GM19099 (cell line): ENCODE data around the gene PKNOX2.

Experiments used
- POLR2A ChIP-seq: IDR thresholded peaks from 3 replicates; pipeline ENCODE4 v1.6.1; 2011; ENCODE audit warnings: low read depth; ENCODE audit not compliant: insufficient read length; ENCODE audit errors: extremely low read depth

Gene PKNOX2

DNA sequence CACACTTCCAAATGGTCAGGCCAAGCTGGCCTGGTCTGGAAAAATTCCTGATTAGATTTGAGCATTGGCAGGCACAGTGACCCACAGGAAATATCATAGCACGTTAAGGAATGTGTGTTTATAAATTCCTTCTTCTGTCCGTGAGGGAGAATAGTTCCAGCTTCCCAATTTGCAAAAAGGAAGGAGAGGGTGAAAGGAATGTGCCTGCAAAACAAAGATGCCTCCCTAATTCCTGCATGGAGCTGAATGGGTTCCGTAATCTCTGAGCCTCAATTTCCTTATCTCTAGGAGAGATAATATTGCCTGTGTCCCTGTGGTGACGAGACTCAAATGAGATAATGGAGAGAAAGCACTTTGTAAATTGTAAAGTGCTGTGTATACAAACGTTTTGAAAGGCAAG, 226.4 kb downstream of the PKNOX2 start:
- no peak for TF ChIP-seq POLR2A

DNA sequence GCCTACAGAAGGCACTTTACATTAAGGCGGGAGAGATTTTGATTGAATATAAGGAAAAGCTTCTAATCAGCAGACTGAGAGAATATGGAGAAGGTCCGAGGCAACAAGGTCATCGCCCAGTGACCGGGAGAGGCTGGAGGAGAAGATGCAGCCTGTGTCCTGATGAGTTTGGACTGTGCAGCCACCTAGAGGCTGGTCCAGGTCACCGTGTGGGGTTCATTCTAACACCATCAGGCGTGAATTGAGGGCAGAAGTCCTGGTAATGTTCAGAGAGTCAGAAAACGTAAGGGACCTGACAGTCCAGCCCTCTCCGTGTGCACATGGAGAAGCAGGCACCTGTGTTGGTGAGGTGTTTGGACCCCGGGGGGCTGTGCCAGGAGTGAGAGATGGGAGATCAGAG, 228.8 kb downstream of the PKNOX2 start:
- TF ChIP-seq POLR2A = no peak

DNA sequence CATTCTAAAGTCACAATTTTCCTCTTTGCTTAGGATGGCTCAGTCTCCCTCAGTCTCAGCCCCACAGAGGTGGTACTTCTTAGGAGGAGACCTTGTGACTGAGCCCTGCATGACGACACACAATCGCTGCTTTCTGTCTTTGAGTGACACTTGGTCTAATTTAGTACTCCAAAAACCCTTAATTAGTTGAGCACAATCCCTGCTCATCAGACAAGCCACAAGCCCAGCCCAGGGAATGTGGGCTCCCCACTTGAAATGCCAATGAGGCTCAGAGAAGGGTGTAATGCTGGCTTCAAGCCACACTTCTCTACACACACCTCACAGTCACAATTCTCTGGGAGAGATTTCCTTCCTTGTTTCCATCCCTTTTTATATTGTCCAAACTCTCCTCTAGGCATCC, 229.7 kb downstream of the PKNOX2 start:
- no peak for TF ChIP-seq POLR2A

DNA sequence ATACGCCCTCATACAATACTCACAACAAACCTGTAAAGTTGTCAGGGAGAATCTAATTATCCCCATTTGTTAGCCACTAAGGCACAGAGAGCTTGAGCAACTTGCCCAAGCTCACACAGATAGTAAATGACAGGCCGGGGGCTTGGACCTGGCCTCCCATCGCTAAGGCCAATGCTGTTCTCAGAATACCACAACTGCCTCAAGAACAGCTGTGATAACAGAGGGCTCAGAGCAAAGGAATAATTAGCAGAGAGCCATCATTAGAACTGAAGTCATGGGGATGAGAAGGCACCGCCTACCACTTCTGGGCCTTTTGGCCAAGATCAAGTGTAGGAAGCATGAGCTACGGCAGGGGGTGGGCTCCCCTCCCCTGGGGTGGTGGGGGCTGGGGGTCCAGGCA, 232.9 kb downstream of the PKNOX2 start:
- no peak for TF ChIP-seq POLR2A

DNA sequence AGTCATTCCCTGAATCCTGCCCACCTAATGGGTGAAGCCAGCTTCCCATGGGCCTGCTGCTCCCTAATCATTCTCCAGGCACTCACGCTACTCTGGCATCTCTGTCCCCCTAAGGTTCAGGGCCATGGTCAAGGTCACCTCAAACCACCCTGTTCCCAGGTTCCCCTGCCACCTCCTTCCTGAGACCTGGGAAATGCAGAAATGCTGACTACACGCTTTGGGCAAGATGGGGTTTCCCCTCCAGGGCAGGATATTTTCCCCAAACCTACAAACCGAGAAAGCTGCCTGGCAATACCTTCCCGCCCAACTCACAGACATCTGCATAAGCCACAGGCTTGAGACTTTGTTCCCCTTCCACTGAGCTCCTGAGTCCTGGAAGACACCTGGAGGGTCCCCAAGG, 233.9 kb downstream of the PKNOX2 start:
- TF ChIP-seq POLR2A = no peak

DNA sequence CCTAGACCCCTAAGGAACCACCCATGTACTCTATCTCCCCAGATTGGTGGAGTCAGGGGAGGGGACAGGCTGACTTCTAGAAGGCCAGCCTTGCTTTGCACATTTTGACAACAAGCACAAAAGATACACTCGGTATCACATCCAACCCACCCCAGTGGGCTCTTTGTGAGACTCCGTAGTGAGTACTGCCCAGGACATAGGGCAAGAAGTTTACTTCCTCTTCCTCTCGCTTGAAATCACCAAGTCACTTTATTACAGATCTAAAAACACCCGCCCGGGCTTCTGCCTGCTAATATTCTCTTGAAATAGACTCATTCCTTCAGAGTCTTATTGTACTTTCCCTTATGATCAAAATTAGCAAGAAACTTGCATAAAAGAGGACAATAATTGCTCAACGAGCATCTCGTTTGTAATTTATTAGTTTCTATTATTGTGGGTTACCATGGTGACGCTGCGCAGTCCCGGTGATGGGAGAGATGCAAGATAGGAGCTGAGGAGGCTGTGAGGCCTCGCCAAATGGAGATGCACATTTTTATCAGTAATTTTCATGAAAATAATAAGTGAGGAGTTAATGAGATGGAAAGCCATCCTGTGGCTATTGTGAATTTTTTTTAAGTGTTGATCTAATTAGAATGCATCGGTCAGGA, 234.6 kb downstream of the PKNOX2 start:
- TF ChIP-seq POLR2A = no peak

DNA sequence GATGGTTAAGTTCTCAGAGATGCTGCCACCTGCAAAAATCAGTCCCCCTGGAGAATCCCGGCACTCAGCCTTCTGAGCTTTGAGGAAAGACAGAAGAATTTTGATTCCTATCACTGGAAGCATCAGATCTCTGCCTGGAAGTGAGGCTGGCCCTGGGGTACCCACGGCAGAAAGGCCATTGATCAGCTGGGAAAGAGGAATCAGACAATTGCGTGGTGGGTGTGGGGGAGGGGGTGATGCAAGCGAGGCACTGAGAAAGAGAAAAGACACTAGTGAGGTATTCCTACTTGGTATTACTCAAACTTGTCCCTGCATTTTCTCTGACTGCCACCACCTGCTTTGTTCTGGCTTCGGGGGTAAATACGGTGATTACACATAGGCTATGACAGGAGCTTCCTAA, 235.4 kb downstream of the PKNOX2 start:
- no peak for TF ChIP-seq POLR2A

DNA sequence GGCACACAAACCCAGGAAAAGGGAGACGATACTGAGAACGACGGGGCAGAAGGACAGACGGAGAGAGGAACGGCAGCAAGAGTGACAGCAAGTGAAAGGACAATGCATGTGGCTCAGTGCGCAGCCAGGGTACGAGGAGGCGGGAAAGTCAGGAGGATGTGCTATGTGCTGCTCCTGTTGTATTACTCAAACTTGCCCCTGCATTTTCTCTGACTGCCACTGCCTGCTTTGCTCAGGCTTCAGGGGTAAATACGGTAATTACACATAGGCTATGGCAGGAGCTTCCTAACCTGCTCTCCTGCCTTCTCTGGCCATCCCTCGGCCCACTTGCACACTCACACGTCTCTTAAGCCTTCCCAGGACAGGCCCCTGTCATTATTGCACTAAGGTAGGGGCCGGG, 236.7 kb downstream of the PKNOX2 start:
- no peak for TF ChIP-seq POLR2A

DNA sequence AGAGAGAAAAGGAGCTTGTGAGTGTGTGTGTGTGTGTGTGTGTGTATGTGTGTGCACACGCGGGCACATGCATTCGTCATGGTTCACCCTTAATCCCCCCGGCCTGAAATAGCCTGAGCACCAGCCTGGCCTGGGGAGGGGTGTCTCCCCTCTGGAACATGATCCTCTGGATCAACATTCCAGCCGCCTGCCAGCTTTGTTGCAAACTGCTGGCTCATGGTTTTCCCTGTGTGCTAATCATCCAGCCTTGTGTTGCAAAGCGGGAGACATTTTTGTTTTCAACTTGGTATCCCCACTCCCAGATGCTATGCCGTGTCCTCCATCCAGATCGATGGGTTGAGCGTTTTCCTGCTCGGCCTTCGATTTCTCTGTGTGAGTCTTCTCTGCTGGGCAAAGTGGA, 237.2 kb downstream of the PKNOX2 start:
- TF ChIP-seq POLR2A = no peak

DNA sequence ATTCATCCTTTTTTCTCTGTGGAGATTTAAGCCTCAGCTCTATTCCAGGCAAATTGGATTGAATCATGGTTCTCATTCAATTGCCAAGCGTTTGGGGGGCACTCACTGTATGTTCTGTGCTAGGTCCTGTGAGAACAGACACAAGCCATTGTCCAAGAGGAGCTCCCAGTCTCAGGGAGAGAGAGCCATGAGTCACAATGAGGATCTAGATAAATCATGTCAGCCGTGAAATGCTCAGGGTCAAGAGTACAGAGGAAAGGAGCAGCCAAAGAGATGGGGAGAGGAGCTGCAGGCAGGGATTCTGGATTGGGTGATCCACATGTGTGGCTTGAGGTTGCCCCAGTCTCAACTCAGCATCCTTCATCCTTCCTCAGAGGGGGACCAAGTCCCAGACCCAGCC, 237.9 kb downstream of the PKNOX2 start:
- no peak for TF ChIP-seq POLR2A

DNA sequence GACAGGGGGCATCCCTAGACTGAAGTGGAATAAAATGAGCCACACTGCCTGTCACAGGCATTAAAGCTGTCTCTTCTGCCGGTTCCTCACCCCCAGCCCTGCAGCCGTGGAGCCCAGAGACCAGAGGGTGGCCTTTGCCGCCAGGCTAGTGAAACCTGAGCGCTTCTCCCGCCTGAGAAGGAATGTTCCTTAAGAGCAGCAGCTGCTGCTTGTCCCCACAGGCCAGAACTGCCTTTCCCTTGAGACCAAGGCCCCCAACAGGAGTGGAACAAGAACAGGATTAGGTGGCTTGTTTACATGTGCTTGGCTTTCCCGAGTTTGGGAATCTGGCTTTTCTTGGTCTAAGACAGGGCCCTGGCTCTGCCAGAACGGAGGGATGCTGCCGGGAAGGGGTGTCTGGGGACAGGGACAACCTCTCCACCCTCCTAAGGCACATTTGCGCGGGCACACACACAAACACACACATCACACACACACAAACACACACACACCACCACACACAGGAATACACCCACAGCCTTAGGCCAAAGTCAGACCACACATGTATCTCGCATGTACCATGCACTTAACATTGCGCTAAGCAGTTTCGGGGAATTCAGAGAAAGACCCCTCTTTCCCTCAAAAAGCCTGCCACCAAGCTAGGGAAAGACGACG, 239.7 kb downstream of the PKNOX2 start:
- no peak for TF ChIP-seq POLR2A

DNA sequence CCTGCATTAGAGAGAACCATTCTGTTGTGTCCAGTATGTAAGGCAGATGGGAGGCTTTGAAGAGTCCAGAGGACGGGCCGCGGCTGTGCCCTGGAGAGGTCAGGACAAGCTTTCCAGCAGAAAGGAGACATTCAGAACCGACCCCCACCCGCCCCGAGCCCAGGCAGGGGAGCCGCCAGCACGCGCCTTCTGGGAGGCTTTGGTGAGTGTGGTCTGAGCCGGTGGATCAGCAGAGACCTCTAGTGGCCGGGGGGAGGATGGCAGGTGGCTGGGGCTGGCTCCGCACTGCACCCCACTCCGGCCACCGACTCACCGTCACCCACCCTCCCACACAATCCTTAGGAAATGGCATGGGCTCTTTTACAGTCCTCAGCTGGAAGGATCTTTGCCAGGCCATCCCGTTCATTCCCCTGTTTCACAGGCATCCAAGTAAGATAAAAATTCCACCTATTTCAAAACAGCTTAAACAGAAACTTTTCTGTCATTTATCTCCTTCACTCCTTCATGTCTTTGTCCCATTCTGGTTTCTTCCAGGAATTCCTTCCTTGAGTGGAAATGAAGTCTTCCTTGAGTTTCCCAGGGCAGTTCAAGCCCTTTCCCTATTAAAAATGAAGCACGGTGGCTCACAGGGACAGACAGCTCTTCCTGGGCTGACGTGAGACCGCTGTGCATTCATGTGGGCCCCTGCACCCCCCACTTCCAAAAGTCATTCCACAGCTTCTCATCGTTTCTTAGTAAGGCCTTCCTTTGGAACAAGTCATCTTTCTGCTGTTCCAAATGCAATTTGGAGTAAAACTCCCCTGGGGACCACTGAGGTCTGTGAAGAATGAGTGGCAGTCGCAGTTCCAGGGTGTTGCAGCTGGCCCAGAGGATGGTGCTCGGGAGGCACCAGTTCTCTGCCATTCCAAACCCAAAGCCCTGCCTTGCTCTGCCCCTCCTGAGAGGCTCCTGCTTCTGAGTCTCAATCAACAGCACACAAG, 240.6 kb downstream of the PKNOX2 start:
- no peak for TF ChIP-seq POLR2A

DNA sequence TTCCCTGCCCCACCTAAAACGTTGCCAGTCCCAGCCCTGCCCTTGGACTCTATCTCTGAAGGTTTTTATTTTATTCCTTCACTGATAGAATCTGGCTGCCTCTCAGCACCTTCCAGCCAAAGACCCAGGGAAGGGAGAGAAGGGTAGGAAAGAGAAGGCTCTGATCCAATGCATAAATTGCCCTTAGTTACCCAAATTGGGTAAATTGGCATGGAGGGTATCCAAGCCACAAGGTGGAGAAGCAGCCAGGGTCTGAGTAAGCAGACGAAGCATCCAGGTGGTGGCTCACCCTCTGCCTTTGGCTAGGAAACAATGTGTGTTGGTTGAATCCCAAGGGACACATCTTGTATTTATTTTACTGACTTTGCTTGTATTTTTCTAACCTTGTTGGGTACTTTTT, 242.5 kb downstream of the PKNOX2 start:
- no peak for TF ChIP-seq POLR2A

DNA sequence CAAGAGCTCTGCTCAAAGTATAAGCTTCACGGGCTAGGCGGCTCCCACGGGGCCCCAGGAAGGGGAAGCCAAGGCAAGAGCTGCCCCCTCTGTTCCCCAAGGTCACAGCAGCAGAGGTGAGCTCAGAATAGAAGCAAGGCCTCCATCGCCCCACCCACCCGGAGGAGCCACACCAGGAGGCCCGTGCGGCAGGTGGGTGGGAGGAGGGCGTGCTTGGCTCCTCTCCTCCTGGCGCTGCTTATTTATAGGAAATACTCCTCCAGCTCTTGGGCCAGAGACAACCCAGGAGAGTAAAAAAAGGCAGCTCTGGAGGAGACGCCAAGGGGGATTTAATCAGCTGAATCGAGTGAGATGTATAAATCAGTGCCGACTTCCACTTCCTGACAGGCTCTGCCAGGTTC, 243.8 kb downstream of the PKNOX2 start:
- no peak for TF ChIP-seq POLR2A

DNA sequence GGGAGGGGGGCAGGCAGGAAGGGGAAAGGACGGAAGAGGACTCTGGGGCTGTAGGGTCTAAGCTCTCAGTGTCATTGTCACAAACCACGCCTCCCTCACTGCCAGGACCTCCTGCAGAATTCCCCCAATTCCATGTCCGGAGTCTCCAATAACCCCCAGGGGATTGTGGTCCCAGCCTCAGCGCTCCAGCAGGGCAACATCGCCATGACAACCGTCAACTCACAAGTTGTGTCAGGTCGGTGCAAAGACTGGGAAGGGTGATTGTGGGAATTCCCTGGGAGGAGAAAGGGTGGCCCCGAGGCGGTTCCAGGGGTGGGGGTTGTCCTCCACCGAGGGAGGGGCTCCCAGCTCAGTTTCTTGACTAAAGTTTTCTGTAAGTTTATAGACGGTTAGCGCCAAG, 245.5 kb downstream of the PKNOX2 start:
- no peak for TF ChIP-seq POLR2A

DNA sequence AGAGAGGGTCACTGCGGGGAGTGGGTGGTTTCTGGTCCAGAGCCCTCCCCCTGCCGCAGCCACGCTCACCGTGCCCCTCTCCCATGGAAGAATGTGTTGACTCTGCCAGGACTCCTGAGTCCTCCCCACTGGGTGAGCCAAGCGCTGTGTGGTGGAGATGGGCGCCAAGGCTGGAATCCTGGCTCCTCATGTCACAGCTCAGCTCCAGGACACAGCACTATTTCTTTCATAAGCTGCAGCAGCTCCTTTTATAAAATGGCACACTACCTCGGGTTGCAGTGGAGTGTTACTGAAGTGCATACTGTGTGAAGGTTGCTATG, 247.6 kb downstream of the PKNOX2 start:
- TF ChIP-seq POLR2A = no peak

DNA sequence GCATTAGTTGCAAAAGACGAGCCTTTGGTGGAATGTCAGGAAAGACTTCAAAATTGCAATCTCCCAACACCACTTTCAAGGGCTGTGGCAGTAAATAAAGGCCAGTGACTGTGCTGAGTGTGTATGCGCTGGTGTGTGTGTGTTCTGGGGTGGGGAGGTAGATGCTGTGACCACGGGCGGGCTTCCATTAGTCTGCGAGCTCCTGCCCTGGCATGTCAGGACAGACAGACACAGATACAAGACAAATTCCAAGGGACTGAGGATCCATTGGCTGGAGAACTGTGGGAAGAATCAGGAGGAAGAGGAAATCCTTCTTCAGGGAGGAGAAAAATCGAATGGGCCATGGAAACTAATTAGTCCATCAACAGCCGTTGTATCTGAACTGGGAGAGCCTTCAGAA, 248.0 kb downstream of the PKNOX2 start:
- TF ChIP-seq POLR2A = no peak

DNA sequence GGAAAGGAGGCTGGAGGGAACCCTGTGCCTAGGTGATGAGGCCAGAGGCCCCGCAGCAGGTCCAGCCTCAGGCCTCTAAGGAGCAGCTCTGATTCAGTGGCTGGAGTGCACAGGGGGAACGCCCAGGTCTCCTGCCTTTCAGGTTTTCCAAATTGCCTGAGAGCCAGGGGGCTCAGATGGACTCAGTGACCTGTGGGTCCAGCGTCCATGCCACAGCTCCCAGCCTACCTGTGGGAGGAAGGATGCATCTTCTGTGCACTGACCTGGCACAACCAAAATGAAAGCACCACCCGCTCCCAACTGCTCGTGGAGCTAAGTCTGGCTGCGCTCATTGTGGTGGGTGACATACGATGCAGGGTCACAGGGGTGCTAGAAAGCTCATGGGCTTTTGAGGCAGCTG, 248.7 kb downstream of the PKNOX2 start:
- no peak for TF ChIP-seq POLR2A
